Neural cell (in vitro differentiated cells): ENCODE measurements around the gene IL4I1. TPM values are rescaled to one million over a fixed set of nuclear protein-coding genes. Genes with fewer than 3 reads are reported as not detected.

ENCODE experiments used
- H2AFZ ChIP-seq: fragments of 200-600, 300-800 bp; sonication (generic), shearing (Covaris generic); 2 replicates; pipeline ENCODE4 v1.6.0; 2014; ENCODE audit warnings: low read depth, mild to moderate bottlenecking, antibody characterized with exemption, low read length, moderate library complexity
- H3F3A ChIP-seq: fragments of 200-600 bp; shearing (Covaris generic); 2 replicates; pipeline ENCODE4 v1.6.1; 2016; ENCODE audit warnings: mild to moderate bottlenecking, moderate library complexity, mixed read lengths, antibody characterized with exemption, low read length; ENCODE audit not compliant: insufficient read depth, poor library complexity, severe bottlenecking
- H3K27ac ChIP-seq: fragments of 200-600, 300-800 bp; sonication (generic), shearing (Covaris generic); 2 replicates; pipeline ENCODE4 v1.5.1; 2014; ENCODE audit warnings: mild to moderate bottlenecking, low read length, moderate library complexity
- H3K27me3 ChIP-seq: fragments of 300-800, 200-600 bp; sonication (generic), shearing (Covaris generic); 2 replicates; pipeline ENCODE4 v1.6.0; 2014; ENCODE audit warnings: mild to moderate bottlenecking, low read depth, low read length, moderate library complexity; ENCODE audit not compliant: insufficient read depth
- H3K36me3 ChIP-seq: fragments of 300-800, 200-600 bp; sonication (generic), shearing (Covaris generic); 2 replicates; pipeline ENCODE4 v1.5.1; 2014; ENCODE audit warnings: mild to moderate bottlenecking, antibody characterized with exemption, low read length, moderate library complexity; ENCODE audit not compliant: insufficient read depth
- H3K4me2 ChIP-seq: fragments of 300-800, 200-600 bp; sonication (generic), shearing (Covaris generic); 2 replicates; pipeline ENCODE4 v1.6.0; 2014; ENCODE audit warnings: mild to moderate bottlenecking, low read length
- H3K4me3 ChIP-seq: fragments of 300-800, 200-600 bp; sonication (generic), shearing (Covaris generic); 2 replicates; pipeline ENCODE4 v1.5.1; 2014; ENCODE audit warnings: mild to moderate bottlenecking, low read length, moderate library complexity
- H3K79me2 ChIP-seq: fragments of 200-600 bp; shearing (Covaris generic); replicated peaks from 2 replicates; pipeline ENCODE4 v1.6.0; 2014; ENCODE audit warnings: mild to moderate bottlenecking, low read length, moderate library complexity; ENCODE audit not compliant: insufficient read depth
- H3K9ac ChIP-seq: fragments of 300-800, 200-600 bp; sonication (generic), shearing (Covaris generic); 2 replicates; pipeline ENCODE4 v1.6.1; 2016; ENCODE audit warnings: mild to moderate bottlenecking, low read length, mixed read lengths
- H3K9me2 ChIP-seq: fragments of 200-600 bp; shearing (Covaris generic); 2 replicates; pipeline ENCODE4 v1.6.1; 2016; ENCODE audit warnings: mild to moderate bottlenecking, low read length, mixed read lengths; ENCODE audit not compliant: insufficient read depth
- H3K9me3 ChIP-seq: fragments of 200-600, 300-800 bp; sonication (generic), shearing (Covaris generic); 2 replicates; pipeline ENCODE4 v1.6.1; 2016; ENCODE audit warnings: mild to moderate bottlenecking, mixed run types, low read length, moderate library complexity, mixed read lengths
- H4K20me1 ChIP-seq: fragments of 200-600 bp; shearing (Covaris generic); 2 replicates; pipeline ENCODE4 v1.6.1; 2016; ENCODE audit warnings: mild to moderate bottlenecking, mixed run types; ENCODE audit not compliant: insufficient read depth
- EP300 ChIP-seq: fragments of 450-650 bp; conservative IDR thresholded peaks from 2 replicates; pipeline ENCODE4 v1.6.1; 2014; ENCODE audit warnings: antibody characterized with exemption, mild to moderate bottlenecking, moderate library complexity; ENCODE audit not compliant: poor library complexity, severe bottlenecking
- EZH2 ChIP-seq: fragments of 200-600, 300-800 bp; shearing (Covaris generic), sonication (generic); IDR thresholded peaks from 2 replicates; pipeline ENCODE4 v1.6.1; 2014; ENCODE audit warnings: antibody characterized with exemption, low read length, borderline replicate concordance, mild to moderate bottlenecking; ENCODE audit not compliant: insufficient read depth, poor library complexity, severe bottlenecking
- MXI1 ChIP-seq: fragments of 450-650 bp; conservative IDR thresholded peaks from 2 replicates; pipeline ENCODE4 v1.6.1; 2014; ENCODE audit warnings: antibody characterized with exemption, mild to moderate bottlenecking; ENCODE audit not compliant: poor library complexity, severe bottlenecking
- POLR2AphosphoS5 ChIP-seq: IDR thresholded peaks from 2 replicates; pipeline ENCODE4 v1.6.1; 2012
- RAD21 ChIP-seq: fragments of 450-650 bp; conservative IDR thresholded peaks from 2 replicates; pipeline ENCODE4 v1.6.1; 2014; ENCODE audit warnings: antibody characterized with exemption, mild to moderate bottlenecking, moderate library complexity
- SMC3 ChIP-seq: fragments of 450-650 bp; conservative IDR thresholded peaks from 2 replicates; pipeline ENCODE4 v1.6.1; 2014; ENCODE audit warnings: antibody characterized with exemption, mild to moderate bottlenecking, moderate library complexity; ENCODE audit not compliant: poor library complexity
- TAF1 ChIP-seq: IDR thresholded peaks from 2 replicates; pipeline ENCODE4 v1.6.1; 2012; ENCODE audit warnings: low read depth
- polyA plus RNA-seq: library from polyadenylated mRNA; depleted of rRNA; stranded (reverse); fragments of >200 nt; gene quantifications from 2 replicates; pipeline ENCODE4 v1.2.3, GENCODE V29; 2014
- TF ChIP-seq, protein P1 (sequence below): fragments of 450-650 bp; IDR thresholded peaks from 2 replicates; pipeline ENCODE4 v1.5.1; 2014; ENCODE audit warnings: antibody characterized with exemption, mild to moderate bottlenecking, moderate library complexity; ENCODE audit not compliant: poor library complexity, severe bottlenecking
- TF ChIP-seq, protein P2 (sequence below): IDR thresholded peaks from 2 replicates; pipeline ENCODE4 v1.6.1; 2012; ENCODE audit warnings: borderline replicate concordance

The IL4I1 gene
- polyA plus RNA-seq, 1 donor from 2014 or later = not detected

DNA sequence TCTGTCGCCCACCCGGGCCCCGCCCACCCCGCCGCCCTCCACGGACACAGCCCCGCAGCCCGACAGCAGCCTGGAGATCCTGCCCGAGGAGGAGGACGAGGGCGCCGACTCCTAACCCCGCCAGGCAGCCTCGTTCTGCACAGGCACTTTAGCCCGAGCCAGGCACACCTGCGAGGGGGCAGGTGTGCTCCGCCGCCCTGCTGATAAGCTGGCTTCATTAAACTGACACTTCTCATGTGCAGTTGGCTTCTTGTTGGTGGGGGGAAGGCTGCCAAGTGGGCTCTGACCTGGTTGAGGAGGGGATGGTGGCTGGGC is 8.2 kb downstream of the IL4I1 start:
- Histone ChIP-seq H3K36me3 (no peaks in the 10 kb centered on the region), H2AFZ (no peak overlapping the region), H3F3A (no peaks in the 10 kb centered on the region), H3K4me3 (no peak overlapping the region), H3K4me2 (no peak overlapping the region), H3K27ac (no peak overlapping the region), H3K9me2 (no peaks in the 10 kb centered on the region), H3K27me3 (peaks cover 8% of the 10 kb centered on the region), H3K79me2 (no peaks in the 10 kb centered on the region), H3K9ac (no peak overlapping the region), H4K20me1 (no peaks in the 10 kb centered on the region), H3K9me3 (no peaks in the 10 kb centered on the region)
- TF ChIP-seq RAD21 = no peak

DNA sequence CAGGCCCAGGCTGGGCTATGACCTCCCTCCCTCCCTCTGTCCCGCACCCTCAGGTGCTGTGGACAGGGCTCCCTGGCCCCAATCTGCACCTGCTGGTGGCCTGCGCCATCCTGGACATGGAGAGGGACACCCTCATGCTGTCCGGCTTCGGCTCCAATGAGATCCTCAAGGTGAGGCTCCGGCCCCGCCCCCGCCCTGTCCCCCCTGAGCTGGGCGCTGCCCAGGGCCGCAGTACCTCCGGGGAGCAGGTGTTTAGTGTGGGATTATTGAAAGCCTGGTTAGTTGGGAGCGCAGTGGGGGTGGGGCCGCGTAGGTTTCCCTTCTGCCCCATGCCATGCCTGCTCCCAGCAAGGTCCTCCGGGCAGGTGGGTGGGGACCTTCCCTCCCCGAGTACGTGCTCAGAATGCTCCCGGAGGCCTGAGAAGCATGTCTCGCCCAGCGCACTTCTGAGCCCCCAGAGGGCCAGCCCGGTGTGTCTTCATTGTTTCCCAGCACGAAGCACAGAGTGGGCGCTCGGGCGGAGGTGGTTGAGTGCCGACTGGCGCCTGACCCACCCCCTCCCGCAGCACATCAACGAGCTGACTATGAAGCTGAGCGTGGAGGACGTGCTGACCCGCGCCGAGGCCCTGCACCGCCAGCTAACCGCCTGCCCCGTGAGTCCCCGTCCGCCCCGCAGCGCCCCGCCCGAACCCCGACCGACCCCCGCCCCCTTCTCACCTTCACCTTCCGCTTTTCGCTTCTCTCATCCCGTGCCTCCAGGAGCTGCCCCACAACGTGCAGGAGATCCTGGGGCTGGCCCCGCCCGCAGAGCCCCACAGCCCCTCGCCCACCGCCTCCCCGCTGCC is 8.8 kb downstream of the IL4I1 start:
- no peak overlapping the region for H2AFZ ChIP-seq
- no peak overlapping the region for H3K9ac ChIP-seq
- TF ChIP-seq SMC3 (no peak), MXI1 (no peak), EZH2 (no peak), EP300 (no peak), TAF1 (no peak), POLR2AphosphoS5 (no peak), RAD21 (no peak)
- TF ChIP-seq, protein P1, sequence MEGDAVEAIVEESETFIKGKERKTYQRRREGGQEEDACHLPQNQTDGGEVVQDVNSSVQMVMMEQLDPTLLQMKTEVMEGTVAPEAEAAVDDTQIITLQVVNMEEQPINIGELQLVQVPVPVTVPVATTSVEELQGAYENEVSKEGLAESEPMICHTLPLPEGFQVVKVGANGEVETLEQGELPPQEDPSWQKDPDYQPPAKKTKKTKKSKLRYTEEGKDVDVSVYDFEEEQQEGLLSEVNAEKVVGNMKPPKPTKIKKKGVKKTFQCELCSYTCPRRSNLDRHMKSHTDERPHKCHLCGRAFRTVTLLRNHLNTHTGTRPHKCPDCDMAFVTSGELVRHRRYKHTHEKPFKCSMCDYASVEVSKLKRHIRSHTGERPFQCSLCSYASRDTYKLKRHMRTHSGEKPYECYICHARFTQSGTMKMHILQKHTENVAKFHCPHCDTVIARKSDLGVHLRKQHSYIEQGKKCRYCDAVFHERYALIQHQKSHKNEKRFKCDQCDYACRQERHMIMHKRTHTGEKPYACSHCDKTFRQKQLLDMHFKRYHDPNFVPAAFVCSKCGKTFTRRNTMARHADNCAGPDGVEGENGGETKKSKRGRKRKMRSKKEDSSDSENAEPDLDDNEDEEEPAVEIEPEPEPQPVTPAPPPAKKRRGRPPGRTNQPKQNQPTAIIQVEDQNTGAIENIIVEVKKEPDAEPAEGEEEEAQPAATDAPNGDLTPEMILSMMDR = no peak
- TF ChIP-seq, protein P2, sequence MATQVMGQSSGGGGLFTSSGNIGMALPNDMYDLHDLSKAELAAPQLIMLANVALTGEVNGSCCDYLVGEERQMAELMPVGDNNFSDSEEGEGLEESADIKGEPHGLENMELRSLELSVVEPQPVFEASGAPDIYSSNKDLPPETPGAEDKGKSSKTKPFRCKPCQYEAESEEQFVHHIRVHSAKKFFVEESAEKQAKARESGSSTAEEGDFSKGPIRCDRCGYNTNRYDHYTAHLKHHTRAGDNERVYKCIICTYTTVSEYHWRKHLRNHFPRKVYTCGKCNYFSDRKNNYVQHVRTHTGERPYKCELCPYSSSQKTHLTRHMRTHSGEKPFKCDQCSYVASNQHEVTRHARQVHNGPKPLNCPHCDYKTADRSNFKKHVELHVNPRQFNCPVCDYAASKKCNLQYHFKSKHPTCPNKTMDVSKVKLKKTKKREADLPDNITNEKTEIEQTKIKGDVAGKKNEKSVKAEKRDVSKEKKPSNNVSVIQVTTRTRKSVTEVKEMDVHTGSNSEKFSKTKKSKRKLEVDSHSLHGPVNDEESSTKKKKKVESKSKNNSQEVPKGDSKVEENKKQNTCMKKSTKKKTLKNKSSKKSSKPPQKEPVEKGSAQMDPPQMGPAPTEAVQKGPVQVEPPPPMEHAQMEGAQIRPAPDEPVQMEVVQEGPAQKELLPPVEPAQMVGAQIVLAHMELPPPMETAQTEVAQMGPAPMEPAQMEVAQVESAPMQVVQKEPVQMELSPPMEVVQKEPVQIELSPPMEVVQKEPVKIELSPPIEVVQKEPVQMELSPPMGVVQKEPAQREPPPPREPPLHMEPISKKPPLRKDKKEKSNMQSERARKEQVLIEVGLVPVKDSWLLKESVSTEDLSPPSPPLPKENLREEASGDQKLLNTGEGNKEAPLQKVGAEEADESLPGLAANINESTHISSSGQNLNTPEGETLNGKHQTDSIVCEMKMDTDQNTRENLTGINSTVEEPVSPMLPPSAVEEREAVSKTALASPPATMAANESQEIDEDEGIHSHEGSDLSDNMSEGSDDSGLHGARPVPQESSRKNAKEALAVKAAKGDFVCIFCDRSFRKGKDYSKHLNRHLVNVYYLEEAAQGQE = no peak
- H3K27me3 ChIP-seq = peaks cover 8% of the 10 kb centered on the region
- no peaks in the 10 kb centered on the region for H3F3A ChIP-seq
- no peak overlapping the region for H3K4me2 ChIP-seq
- H3K9me2 ChIP-seq = no peaks in the 10 kb centered on the region
- peaks cover 2% of the 10 kb centered on the region for H3K9me3 ChIP-seq
- H3K27ac ChIP-seq = no peak overlapping the region
- peaks cover 5% of the 10 kb centered on the region for H3K36me3 ChIP-seq
- no peaks in the 10 kb centered on the region for H3K79me2 ChIP-seq
- no peaks in the 10 kb centered on the region for H4K20me1 ChIP-seq
- no peak overlapping the region for H3K4me3 ChIP-seq
